ENCODE results near the gene CSMD2.

DNA sequence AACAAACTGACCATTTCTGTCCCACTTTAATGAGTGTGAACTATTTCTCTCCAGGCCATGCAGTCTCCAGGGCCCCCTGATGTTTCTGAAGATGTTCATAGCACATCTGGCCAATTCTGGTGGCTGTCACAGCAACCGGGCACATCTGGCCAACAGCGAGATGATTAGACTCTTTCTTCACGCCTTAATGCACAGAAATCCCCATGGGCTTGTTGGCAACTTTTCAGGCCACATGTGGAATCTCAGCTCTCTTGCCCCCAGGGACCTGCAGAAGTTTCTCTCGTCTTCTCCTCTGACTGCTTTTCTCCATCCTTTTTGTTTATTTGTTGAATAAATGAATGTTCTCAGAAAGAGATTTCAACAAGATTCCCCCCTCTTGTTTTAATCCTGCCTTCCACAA is 372.4 kb downstream of the CSMD2 start:
- TF ChIP-seq, protein P1, sequence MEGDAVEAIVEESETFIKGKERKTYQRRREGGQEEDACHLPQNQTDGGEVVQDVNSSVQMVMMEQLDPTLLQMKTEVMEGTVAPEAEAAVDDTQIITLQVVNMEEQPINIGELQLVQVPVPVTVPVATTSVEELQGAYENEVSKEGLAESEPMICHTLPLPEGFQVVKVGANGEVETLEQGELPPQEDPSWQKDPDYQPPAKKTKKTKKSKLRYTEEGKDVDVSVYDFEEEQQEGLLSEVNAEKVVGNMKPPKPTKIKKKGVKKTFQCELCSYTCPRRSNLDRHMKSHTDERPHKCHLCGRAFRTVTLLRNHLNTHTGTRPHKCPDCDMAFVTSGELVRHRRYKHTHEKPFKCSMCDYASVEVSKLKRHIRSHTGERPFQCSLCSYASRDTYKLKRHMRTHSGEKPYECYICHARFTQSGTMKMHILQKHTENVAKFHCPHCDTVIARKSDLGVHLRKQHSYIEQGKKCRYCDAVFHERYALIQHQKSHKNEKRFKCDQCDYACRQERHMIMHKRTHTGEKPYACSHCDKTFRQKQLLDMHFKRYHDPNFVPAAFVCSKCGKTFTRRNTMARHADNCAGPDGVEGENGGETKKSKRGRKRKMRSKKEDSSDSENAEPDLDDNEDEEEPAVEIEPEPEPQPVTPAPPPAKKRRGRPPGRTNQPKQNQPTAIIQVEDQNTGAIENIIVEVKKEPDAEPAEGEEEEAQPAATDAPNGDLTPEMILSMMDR (conservative IDR thresholded peaks at IDR 0.05; ENCODE audit: low read length) = no peak
- TF ChIP-seq EZH2phosphoT487 (IDR thresholded peaks at IDR 0.05; ENCODE audit: borderline replicate concordance) = no peak
